Keratinocyte (primary cell): ENCODE data around the gene LIPN.
"Not testable (repeated sequence)": the region's sequence is repeated elsewhere in the genome, so short reads cannot be mapped to it uniquely, and the experiment has no call there.

ENCODE experiments used
- CTCF ChIP-seq, 3 experiments: IDR thresholded peaks in 1 of 3; conservative IDR thresholded peaks in 1 of 3; optimal IDR thresholded peaks in 1 of 3; 2 replicates in 2 of 3; 3 replicates in 1 of 3; pipeline versions ENCODE3 to v1.5.1; 2011; ENCODE audit warnings: low read length in 3 of 3, mild to moderate bottlenecking in 3 of 3, moderate library complexity in 2 of 3, control low read depth in 1 of 3, inconsistent platforms in 1 of 3; ENCODE audit not compliant: insufficient read depth in 2 of 3; ENCODE audit errors: extremely low read depth in 1 of 3
- EZH2 ChIP-seq: IDR thresholded peaks from one replicate; pipeline ENCODE4 v1.6.1; 2012; ENCODE audit warnings: inconsistent platforms, mild to moderate bottlenecking, low read length, moderate library complexity

- not testable (repeated sequence) for TF ChIP-seq CTCF (optimal IDR thresholded peaks at IDR 0.05 in 1 of 3, IDR thresholded peaks at IDR 0.05 in 1 of 3, conservative IDR thresholded peaks at IDR 0.05 in 1 of 3; ENCODE audit: extremely low read depth in 1 of 3, insufficient read depth in 2 of 3, low read length in 3 of 3); EZH2
These were observed 17.9 kb upstream of the LIPN start for GRCh38 chr10:88741921-88742320.
